H1 (cell line): ENCODE measurements around the gene SSNA1.

Source experiments
- CBX5 ChIP-seq: fragments of 300-800, 300-1000 bp; sonication (generic); IDR thresholded peaks from 2 replicates; pipeline ENCODE4 v1.7.1; 2016; ENCODE audit warnings: antibody characterized with exemption, low read length, low read depth
- EP300 ChIP-seq, 2 experiments: IDR thresholded peaks; 1 replicate in 1 of 2; 2 replicates in 1 of 2; pipeline ENCODE4 v1.6.1; 2011 to 2012; ENCODE audit warnings: low read depth in 2 of 2, low read length in 2 of 2, mild to moderate bottlenecking in 2 of 2, borderline replicate concordance in 1 of 2, inconsistent platforms in 1 of 2, moderate library complexity in 1 of 2
- POLR2AphosphoS5 ChIP-seq: IDR thresholded peaks from 2 replicates; pipeline ENCODE4 v1.6.1; 2011; ENCODE audit warnings: low read depth, low read length
- RAD21 ChIP-seq, 2 experiments: IDR thresholded peaks in 1 of 2; conservative IDR thresholded peaks in 1 of 2; 2 replicates each; pipeline ENCODE4 v1.6.1; 2011; ENCODE audit warnings: low read depth in 2 of 2, low read length in 2 of 2, improper control_type of control experiment in 1 of 2, inconsistent platforms in 1 of 2, mild to moderate bottlenecking in 1 of 2, moderate library complexity in 1 of 2
- SIN3A ChIP-seq, 2 experiments: IDR thresholded peaks in 1 of 2; conservative IDR thresholded peaks in 1 of 2; 2 replicates each; pipeline ENCODE4 v1.6.1; 2011 to 2012; ENCODE audit warnings: low read length in 2 of 2, improper control_type of control experiment in 1 of 2, low read depth in 1 of 2, mild to moderate bottlenecking in 1 of 2
- TBP ChIP-seq: IDR thresholded peaks from 2 replicates; pipeline ENCODE4 v1.6.1; 2011; ENCODE audit warnings: low read depth, low read length, improper control_type of control experiment
- TCF12 ChIP-seq: IDR thresholded peaks from 2 replicates; pipeline ENCODE4 v1.6.1; 2011; ENCODE audit warnings: low read depth, mild to moderate bottlenecking, low read length
- YY1 ChIP-seq: IDR thresholded peaks from 2 replicates; pipeline ENCODE4 v1.6.1; 2011; ENCODE audit warnings: low read depth, mild to moderate bottlenecking, low read length
- TF ChIP-seq, protein P1 (sequence below): IDR thresholded peaks from 2 replicates; pipeline ENCODE4 v1.6.1; 2011; ENCODE audit warnings: low read length, improper control_type of control experiment

DNA sequence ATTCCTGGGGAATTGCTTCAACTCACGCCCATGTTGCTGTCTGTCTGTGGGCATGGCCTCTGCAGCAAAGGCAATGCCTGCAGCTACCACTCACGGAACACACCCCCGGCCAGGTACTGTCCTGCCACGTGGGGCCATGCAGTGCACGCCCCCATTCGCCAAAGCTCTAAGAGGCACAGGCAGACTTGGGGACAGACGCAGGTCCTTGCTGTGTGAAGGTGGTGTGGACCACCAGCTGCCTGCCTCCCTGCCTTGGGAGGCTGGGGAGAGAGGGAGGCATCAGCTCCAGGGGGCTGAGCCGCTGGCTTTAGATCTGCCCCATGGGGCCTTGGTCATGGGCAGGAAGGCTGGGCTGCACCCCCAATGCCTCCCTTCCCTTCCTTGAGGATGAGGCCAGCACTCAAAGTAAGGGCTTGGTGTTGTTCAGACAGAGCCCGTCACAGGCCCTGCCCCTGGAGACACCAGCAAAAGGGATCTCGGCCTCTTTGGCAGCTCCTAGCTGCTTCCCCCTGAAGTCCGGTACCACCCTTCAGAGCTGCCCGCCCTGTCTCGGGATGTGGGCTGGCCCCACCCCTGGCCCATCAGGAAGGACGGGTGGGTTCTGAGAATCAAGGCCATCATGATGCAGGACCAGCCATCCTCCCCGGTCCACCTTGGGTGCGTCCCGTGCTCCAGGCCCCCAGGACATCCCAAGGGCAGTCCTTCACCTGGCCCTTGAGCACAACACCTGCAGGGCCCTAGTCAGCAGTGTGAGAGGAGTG lies 47.2 kb upstream of the SSNA1 start:
- TF ChIP-seq EP300 (IDR thresholded peaks at IDR 0.05; ENCODE audit: borderline replicate concordance in 1 of 2, low read depth in 2 of 2, low read length in 2 of 2): no peak
- TF ChIP-seq, protein P1, sequence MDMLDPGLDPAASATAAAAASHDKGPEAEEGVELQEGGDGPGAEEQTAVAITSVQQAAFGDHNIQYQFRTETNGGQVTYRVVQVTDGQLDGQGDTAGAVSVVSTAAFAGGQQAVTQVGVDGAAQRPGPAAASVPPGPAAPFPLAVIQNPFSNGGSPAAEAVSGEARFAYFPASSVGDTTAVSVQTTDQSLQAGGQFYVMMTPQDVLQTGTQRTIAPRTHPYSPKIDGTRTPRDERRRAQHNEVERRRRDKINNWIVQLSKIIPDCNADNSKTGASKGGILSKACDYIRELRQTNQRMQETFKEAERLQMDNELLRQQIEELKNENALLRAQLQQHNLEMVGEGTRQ: no peak
- TF ChIP-seq POLR2AphosphoS5: no peak
- no peak for TF ChIP-seq SIN3A (conservative IDR thresholded peaks at IDR 0.05 in 1 of 2, IDR thresholded peaks at IDR 0.05 in 1 of 2; ENCODE audit: low read depth in 1 of 2, low read length in 2 of 2)
- TF ChIP-seq CBX5: no peak
- TF ChIP-seq RAD21 (IDR thresholded peaks at IDR 0.05 in 1 of 2, conservative IDR thresholded peaks at IDR 0.05 in 1 of 2; ENCODE audit: low read depth in 2 of 2, low read length in 2 of 2): no peak
- no peak for TF ChIP-seq YY1
- TF ChIP-seq TCF12: no peak
- no peak for TF ChIP-seq TBP
